Choroid plexus epithelial cell (primary cell): Measurements from ENCODE around the gene CDC123.
"Not testable (repeated sequence)": the region's sequence is repeated elsewhere in the genome, so short reads cannot be mapped to it uniquely, and the experiment has no call there.

Source experiments
- DNase-seq: peaks from one replicate; pipeline ENCODE4 v3.0.0-alpha.2; 2010; ENCODE audit warnings: low read depth
- H3K4me3 ChIP-seq: 2 replicates; pipeline ENCODE4 v1.5.1; 2011; ENCODE audit warnings: low read depth, mild to moderate bottlenecking, control low read depth, low read length, moderate library complexity
- TF ChIP-seq, protein P1 (sequence below): conservative IDR thresholded peaks from 2 replicates; pipeline ENCODE4 v1.5.1; 2011; ENCODE audit warnings: low read depth, mild to moderate bottlenecking, control low read depth, inconsistent platforms, low read length, moderate library complexity

The CDC123 gene

DNA sequence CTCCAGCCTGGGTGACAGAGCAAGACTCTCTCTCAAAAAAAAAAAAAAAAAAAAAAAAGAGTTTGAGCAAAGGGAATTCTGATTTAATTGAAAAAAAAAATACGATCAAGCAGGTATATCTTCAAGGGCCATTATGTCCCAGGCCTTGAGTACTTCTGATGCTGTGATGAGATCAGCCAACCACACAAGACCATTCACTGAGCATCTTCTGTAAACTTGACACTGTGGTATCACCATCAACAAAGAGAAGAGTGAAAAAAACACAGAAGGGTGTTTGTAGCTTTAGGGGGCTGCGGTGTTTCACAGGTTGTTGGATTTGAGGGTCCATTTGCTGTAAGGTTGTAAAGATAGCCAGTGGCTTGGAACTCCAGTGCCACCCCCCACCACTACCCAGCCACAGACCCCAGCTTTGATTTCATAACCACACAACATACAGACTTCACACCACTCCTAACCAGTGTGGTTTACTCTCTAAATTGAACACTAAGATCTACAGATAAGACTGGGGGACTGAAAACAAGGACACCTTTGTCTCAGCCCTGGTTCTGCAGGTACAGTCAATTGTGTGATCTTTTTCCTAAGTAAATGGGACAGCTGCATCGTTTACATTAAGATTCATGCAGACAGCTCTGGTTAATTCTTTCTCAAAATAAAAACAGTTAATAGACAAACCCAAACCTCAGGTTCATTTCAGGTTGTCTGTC lies 66.4 kb downstream of the CDC123 start:
- TF ChIP-seq, protein P1, sequence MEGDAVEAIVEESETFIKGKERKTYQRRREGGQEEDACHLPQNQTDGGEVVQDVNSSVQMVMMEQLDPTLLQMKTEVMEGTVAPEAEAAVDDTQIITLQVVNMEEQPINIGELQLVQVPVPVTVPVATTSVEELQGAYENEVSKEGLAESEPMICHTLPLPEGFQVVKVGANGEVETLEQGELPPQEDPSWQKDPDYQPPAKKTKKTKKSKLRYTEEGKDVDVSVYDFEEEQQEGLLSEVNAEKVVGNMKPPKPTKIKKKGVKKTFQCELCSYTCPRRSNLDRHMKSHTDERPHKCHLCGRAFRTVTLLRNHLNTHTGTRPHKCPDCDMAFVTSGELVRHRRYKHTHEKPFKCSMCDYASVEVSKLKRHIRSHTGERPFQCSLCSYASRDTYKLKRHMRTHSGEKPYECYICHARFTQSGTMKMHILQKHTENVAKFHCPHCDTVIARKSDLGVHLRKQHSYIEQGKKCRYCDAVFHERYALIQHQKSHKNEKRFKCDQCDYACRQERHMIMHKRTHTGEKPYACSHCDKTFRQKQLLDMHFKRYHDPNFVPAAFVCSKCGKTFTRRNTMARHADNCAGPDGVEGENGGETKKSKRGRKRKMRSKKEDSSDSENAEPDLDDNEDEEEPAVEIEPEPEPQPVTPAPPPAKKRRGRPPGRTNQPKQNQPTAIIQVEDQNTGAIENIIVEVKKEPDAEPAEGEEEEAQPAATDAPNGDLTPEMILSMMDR = no peak
- DNase-seq = no peak
- H3K4me3 ChIP-seq = no peak overlapping the region

DNA sequence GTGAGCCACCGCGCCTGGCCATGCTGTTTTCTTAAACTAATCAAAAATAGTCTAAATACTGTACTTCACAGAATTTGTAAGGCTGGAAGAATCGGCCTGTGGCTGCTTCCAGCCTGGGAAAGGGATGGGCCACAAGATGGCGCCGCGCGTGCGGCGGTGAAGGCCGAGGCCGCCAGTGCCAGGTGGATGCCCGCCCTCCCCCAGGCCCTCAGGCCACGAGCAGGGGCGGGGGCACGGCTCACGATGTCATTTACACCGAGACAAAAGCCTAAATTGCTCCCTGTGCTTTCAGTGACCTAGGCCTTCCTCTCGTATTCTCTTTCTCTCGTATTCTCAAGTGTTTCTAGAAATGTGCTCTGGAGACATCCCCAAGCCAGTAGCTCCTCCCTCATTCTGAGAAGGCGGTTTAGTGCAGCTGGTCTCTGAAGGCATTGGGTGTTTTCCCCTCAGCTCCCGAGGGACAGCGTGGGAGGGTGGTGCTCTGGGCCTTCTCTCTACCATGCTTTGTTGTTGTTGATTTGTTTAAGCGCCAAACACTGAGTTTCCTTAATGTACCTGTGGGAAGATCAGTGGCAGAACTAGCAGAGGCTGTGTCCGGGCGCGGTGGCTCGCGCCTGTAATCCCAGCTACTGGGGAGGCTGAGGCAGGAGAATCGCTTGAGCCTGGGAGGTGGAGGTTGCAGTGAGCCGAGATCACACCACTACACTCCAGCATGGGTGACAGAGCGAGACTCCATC lies 68.4 kb downstream of the CDC123 start:
- TF ChIP-seq, protein P1 = peak; percentile 77
- DNase-seq = peak; percentile 85
- peak overlapping the region; percentile 59 for H3K4me3 ChIP-seq

DNA sequence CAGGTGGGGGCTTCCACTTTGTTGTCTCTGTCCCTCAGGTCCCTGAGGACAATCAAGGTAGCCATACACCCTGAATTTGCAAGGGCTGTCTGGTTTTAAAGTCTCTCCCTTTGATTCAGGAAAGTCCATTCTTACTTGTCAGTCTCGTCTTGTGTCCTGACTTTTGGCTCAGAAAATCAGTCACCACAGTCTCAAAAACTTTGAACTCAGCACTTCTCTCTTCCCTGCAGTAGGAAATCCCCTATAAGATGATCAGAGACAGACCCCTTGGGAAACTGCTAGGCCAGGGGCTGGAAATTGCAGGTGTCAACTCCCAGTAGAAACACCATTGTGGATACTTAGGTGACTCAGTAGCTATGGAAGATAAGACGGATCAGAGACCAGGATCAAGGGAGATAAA lies 73.1 kb downstream of the CDC123 start:
- TF ChIP-seq, protein P1 = no peak
- no peak for DNase-seq
- H3K4me3 ChIP-seq = no peak overlapping the region

DNA sequence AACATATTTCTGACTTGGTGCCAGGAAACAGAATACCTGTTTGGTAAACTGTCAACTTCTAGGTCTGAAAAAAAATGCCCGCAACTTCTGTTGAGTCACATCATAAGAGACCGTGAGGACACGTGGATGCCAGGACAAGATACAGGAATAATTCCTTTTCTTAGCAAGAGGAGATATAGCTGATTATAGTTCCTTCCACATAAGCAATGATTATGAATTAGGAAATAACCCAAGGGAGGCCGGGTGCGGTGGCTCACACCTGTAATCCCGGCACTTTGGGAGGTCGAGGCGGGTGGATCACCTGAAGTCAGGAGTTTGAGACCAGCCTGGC lies 75.2 kb downstream of the CDC123 start:
- TF ChIP-seq, protein P1 = no peak
- no peak overlapping the region for H3K4me3 ChIP-seq

DNA sequence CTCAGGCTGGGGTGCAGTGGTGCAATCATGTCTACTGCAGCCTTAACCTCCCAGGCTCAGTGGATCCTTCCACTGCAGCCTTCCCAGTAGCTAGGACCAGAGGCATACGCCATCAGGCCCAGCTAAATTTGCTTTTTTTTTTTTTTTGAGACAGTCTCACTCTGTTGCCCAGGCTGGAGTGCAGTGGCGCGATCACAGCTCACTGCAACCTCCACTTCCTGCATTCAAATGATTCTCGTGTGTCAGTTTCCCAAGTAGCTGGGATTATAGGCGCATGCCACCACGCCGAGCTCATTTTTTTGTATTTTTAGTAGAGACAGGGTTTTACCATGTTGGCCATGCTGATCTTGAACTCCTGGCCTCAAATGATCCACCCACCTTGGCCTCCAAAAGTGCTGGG lies 81.9 kb downstream of the CDC123 start:
- not testable (repeated sequence) for H3K4me3 ChIP-seq, DNase-seq

More for the DNA sequence above, 75.2 kb downstream of the CDC123 start:
- DNase-seq = no peak

DNA sequence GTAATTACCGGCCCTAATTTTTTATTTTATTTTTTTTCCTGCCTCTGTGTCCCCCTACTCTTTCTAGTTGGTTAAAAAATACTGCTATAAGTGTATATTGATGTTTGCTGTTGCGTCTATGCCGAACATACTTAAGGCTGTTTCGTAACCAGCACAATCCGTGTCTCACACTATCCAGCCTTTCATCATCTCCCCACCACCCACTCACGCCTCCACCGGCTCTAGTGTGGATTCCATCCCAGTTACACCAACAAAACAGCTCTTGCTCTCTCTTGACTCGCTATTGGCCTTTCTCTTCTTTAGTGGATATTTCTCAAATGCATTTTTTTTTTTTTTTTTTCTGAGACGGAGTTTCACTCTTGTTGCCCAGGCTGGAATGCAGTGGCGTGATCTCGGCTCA lies 83.3 kb downstream of the CDC123 start:
- TF ChIP-seq, protein P1 = no peak
- DNase-seq = peak; percentile 76

DNA sequence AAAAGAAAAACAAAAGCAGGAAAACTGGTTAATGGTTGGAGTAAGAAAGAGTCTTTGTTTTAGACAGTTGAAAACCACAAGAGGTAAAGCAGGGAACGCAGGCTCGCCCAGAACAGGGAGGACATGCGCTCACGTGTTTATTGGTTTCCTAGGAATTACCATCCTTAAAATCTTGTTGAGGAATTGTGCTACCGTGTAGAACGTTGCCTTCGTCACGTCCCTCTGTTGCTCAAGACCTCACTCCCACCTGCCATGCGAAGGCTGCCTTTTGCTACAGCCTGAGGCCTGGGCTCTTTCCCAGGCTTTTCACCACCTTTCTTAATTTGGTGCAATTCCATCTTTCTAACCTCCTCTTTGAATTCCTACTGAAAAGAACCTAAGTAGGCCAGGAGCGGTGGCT lies 91.8 kb downstream of the CDC123 start:
- TF ChIP-seq, protein P1 = no peak
- DNase-seq = no peak

More for the DNA sequence above, 83.3 kb downstream of the CDC123 start:
- H3K4me3 ChIP-seq = no peak overlapping the region

DNA sequence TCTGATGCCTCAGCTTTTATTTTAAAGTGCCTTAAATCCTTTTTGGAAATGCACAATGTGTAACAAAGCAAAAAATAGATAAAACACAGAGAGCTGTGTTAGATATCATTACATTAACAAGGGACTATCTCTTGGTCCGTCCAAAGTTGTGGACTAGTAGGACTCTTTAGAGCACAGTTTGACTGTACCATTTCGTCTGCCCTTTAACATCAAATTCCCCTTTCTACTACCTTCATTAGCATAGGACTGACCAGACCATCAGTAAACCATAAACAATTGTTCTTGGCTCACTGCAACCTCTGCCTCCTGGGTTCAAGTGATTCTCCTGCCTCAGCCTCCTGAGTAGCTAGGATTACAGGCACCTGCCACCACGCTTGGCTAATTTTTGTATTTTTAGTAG lies 101.8 kb downstream of the CDC123 start:
- H3K4me3 ChIP-seq, DNase-seq: not testable (repeated sequence)

More for the DNA sequence above, 91.8 kb downstream of the CDC123 start:
- no peak overlapping the region for H3K4me3 ChIP-seq
